T-cell (primary cell): Measurements from ENCODE around the gene FAM162A. TPM values are rescaled to one million over a fixed set of nuclear protein-coding genes. Genes with fewer than 3 reads are reported as not detected.

Experiments used
- ATAC-seq, 4 experiments: fragments of 200-7000 bp in 3 of 4; fragments of 150-1000 bp in 1 of 4; cut with Tn5 transposase; replicated peaks in 1 of 4; 1 replicate in 3 of 4; 2 replicates in 1 of 4; pipeline ENCODE4 v1.10.0; 2021; ENCODE audit warnings: moderate library complexity in 3 of 4, mild to moderate bottlenecking in 2 of 4, moderate number of reproducible peaks in 1 of 4
- CTCF ChIA-PET, 2 donors: fragments of 300-600 bp; sonication (Branson Sonifier 250); formaldehyde crosslinking; loops; one replicate each; lab custom pipeline; 2022; ENCODE audit warnings: antibody characterized with exemption in 2 of 2; lab: Charles Lee
- POLR2A ChIA-PET, 2 donors: fragments of 300-600 bp; sonication (Branson Sonifier 250); formaldehyde crosslinking; loops; one replicate each; lab custom pipeline; 2022; ENCODE audit warnings: antibody characterized with exemption in 2 of 2; lab: Charles Lee
- DNase-seq, 35 experiments: peaks; one replicate each; pipeline versions ENCODE4 v3.0.0 to v3.0.0-alpha.2; 2013 to 2023
- H3K27ac ChIP-seq: one replicate; pipeline ENCODE4 v1.5.1; 2013; ENCODE audit warnings: low read length
- H3K27me3 ChIP-seq, 2 experiments: replicated peaks in 1 of 2; 1 replicate in 1 of 2; 2 replicates in 1 of 2; pipeline versions ENCODE4 v1.6.1 to v1.7.0; 2013; ENCODE audit warnings: low read length in 1 of 2, mixed read lengths in 1 of 2; ENCODE audit not compliant: control insufficient read depth in 2 of 2, insufficient read depth in 2 of 2; ENCODE audit errors: extremely low read depth in 1 of 2
- H3K36me3 ChIP-seq, 2 donors: 1 replicate in 1 of 2; 2 replicates in 1 of 2; pipeline versions ENCODE4 v1.6.1 to v1.7.0; 2013; ENCODE audit warnings: low read length in 1 of 2; ENCODE audit not compliant: control insufficient read depth in 2 of 2, insufficient read depth in 1 of 2; ENCODE audit errors: extremely low read depth in 1 of 2
- H3K4me1 ChIP-seq, 2 experiments: 1 replicate in 1 of 2; 2 replicates in 1 of 2; pipeline versions ENCODE4 v1.6.1 to v1.7.0; 2013; ENCODE audit warnings: low read length in 2 of 2, mixed read lengths in 1 of 2; ENCODE audit not compliant: insufficient read depth in 2 of 2, control insufficient read depth in 1 of 2; ENCODE audit errors: extremely low read depth in 1 of 2
- H3K4me3 ChIP-seq, 2 donors: 1 replicate in 1 of 2; 2 replicates in 1 of 2; pipeline versions ENCODE4 v1.5.1 to v1.7.0; 2013; ENCODE audit warnings: mild to moderate bottlenecking in 2 of 2, low read length in 1 of 2, moderate library complexity in 1 of 2; ENCODE audit not compliant: control insufficient read depth in 1 of 2; ENCODE audit errors: extremely low read depth in 1 of 2
- H3K9me3 ChIP-seq: 2 replicates; pipeline ENCODE4 v1.7.0; 2013
- H3K27ac Mint-ChIP-seq, 2 donors: one replicate each; pipeline ENCODE4 v1.8.0; 2020 to 2021; ENCODE audit warnings: mild to moderate bottlenecking in 2 of 2, mixed read lengths in 2 of 2
- H3K27me3 Mint-ChIP-seq, 2 donors: one replicate each; pipeline ENCODE4 v1.8.0; 2021 to 2022; ENCODE audit warnings: mixed read lengths in 2 of 2
- H3K36me3 Mint-ChIP-seq: one replicate; pipeline ENCODE4 v1.8.0; 2021; ENCODE audit warnings: mixed read lengths
- H3K4me1 Mint-ChIP-seq, 3 donors: one replicate each; pipeline ENCODE4 v1.8.0; 2020 to 2022; ENCODE audit warnings: mixed read lengths in 3 of 3, mild to moderate bottlenecking in 1 of 3
- H3K4me3 Mint-ChIP-seq, 3 donors: one replicate each; pipeline ENCODE4 v1.8.0; 2020 to 2022; ENCODE audit warnings: mild to moderate bottlenecking in 3 of 3, mixed read lengths in 3 of 3, moderate library complexity in 3 of 3
- H3K9me3 Mint-ChIP-seq, 3 donors: one replicate each; pipeline ENCODE4 v1.8.0; 2020 to 2022; ENCODE audit warnings: mixed read lengths in 3 of 3
- WGBS: methylation state at CpG from one replicate; pipeline ENCODE4 v1.1.5; 2013; ENCODE audit warnings: missing lambda C conversion rate; ENCODE audit not compliant: insufficient coverage; 5-methylcytosine and 5-hydroxymethylcytosine counted together
- total RNA-seq, 35 experiments: library from RNA in 6 of 35; stranded (reverse) in 6 of 35; fragments of 120-200 nt in 1 of 35; gene quantifications; one replicate each; pipeline versions ENCODE4 v1.2.1 to v1.2.4 and lab custom pipeline; 2013 to 2026

Gene FAM162A
- total RNA-seq, 5 donors from 2014 or later (not counting 1 experiment from before 2014, with no cell fraction given): 26.6 to 29.6 (median 28.1) TPM

DNA sequence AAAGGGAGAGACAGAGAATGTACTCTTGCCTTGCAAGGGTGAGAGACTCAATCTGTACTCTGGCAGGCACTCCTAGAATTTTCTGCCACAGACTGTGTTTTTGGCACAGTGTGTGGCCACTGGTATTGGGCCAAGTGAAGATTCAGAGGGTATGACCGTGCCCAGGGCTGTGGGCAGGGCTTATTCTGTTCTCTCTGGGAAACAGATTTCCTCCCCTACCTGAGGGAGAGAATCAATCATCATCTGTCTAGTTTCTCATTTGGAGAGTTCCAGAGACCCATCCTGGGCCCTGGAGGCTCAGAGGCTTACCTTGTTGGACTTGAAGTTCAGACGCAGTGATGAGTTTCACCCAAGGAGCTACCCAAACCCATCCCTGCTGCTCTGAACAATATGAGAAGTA, 30.8 kb upstream of the FAM162A start:
- H3K36me3 ChIP-seq: peaks cover 0 to 3% of the 10 kb centered on the region in 2 donors
- WGBS: no CpG with 5 or more reads among the region's 2 CpGs
- Mint-ChIP-seq H3K27me3 (no peaks in the 10 kb centered on the region), H3K36me3 (peaks cover 7% of the 10 kb centered on the region), H3K27ac (no peak overlapping the region), H3K4me3 (no peak overlapping the region), H3K9me3 (no peaks in the 10 kb centered on the region), H3K4me1 (no peaks in the 10 kb centered on the region)
- no peaks in the 10 kb centered on the region for H3K9me3 ChIP-seq
- no peaks in the 10 kb centered on the region for H3K4me1 ChIP-seq
- CTCF ChIA-PET: no interaction called here
- H3K27ac ChIP-seq: no peak overlapping the region
- POLR2A ChIA-PET: interaction anchor here in 1 of 2 donors (0.5 kb wide), 1 partner anchor 892 kb away, joined by 4 read pairs; no protein-coding TSS in a partner anchor
- DNase-seq: no peak
- no peak overlapping the region for H3K4me3 ChIP-seq
- H3K27me3 ChIP-seq: peaks cover 0 to 5% of the 10 kb centered on the region in 2 experiments
- ATAC-seq: no peak

- H3K27me3 ChIP-seq: no peaks in the 10 kb centered on the region
- no peak overlapping the region for H3K4me3 ChIP-seq
- ATAC-seq (no peak), DNase-seq (no peak)
- CTCF ChIA-PET: no interaction called here
- Mint-ChIP-seq H3K4me3 (no peak overlapping the region), H3K27me3 (no peaks in the 10 kb centered on the region), H3K4me1 (no peaks in the 10 kb centered on the region), H3K9me3 (no peaks in the 10 kb centered on the region), H3K27ac (no peak overlapping the region), H3K36me3 (peaks cover 14% of the 10 kb centered on the region)
- H3K4me1 ChIP-seq: no peaks in the 10 kb centered on the region
- no peaks in the 10 kb centered on the region for H3K9me3 ChIP-seq
- POLR2A ChIA-PET: interaction anchor here in 1 of 2 donors (0.5 kb wide), 1 partner anchor 893 kb away, joined by 4 read pairs; no protein-coding TSS in a partner anchor
- peaks cover 0 to 3% of the 10 kb centered on the region in 2 donors for H3K36me3 ChIP-seq
- WGBS: no CpG with 5 or more reads among the region's 1 CpG
- no peak overlapping the region for H3K27ac ChIP-seq
These were observed 30.0 kb upstream of the FAM162A start for GRCh38 chr3:122353893-122354401.

DNA sequence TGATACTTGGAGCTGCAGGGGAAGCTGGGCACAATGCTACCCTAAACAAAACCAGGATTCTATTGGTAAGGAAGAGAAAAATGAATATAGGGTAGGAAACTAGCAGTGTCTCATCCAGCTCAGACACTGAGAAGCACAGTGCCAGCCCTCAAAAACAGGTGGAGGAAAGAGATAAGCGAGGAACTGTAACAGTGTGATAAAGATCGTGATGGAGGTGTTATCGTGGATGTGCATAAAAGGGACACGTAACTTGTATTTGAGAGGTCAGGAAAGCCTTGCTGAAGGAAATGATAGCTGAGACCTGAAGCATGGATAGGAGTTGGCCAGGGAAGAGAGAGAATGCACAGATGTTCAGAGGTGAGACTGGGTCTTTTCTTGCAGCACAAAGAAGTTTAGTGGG, 28.4 kb upstream of the FAM162A start:
- ChIA-PET CTCF (interaction anchor here in 1 of 2 donors (1.9 kb wide), 1 partner anchor 255 kb away, joined by 8 read pairs; no protein-coding TSS in a partner anchor), POLR2A (no interaction called here)
- Mint-ChIP-seq H3K9me3 (no peaks in the 10 kb centered on the region), H3K27me3 (no peaks in the 10 kb centered on the region), H3K4me1 (no peaks in the 10 kb centered on the region), H3K4me3 (no peak overlapping the region), H3K27ac (no peak overlapping the region), H3K36me3 (peaks cover 17% of the 10 kb centered on the region)
- WGBS: 34% methylated on average over 4 of the region's 4 CpGs
- DNase-seq (no peak), ATAC-seq (no peak)
- no peaks in the 10 kb centered on the region for H3K4me1 ChIP-seq
- no peaks in the 10 kb centered on the region for H3K9me3 ChIP-seq
- H3K36me3 ChIP-seq: peaks cover 0 to 3% of the 10 kb centered on the region in 2 donors
- no peaks in the 10 kb centered on the region for H3K27me3 ChIP-seq
- H3K4me3 ChIP-seq: no peak overlapping the region
- no peak overlapping the region for H3K27ac ChIP-seq

GRCh38 chr3:122356402-122356801, 27.6 kb upstream of the FAM162A start:
- no peaks in the 10 kb centered on the region for H3K9me3 Mint-ChIP-seq
- CTCF ChIA-PET: interaction anchor here in 1 of 2 donors (1.9 kb wide), 1 partner anchor 255 kb away, joined by 8 read pairs; no protein-coding TSS in a partner anchor
- no peak for ATAC-seq

DNA sequence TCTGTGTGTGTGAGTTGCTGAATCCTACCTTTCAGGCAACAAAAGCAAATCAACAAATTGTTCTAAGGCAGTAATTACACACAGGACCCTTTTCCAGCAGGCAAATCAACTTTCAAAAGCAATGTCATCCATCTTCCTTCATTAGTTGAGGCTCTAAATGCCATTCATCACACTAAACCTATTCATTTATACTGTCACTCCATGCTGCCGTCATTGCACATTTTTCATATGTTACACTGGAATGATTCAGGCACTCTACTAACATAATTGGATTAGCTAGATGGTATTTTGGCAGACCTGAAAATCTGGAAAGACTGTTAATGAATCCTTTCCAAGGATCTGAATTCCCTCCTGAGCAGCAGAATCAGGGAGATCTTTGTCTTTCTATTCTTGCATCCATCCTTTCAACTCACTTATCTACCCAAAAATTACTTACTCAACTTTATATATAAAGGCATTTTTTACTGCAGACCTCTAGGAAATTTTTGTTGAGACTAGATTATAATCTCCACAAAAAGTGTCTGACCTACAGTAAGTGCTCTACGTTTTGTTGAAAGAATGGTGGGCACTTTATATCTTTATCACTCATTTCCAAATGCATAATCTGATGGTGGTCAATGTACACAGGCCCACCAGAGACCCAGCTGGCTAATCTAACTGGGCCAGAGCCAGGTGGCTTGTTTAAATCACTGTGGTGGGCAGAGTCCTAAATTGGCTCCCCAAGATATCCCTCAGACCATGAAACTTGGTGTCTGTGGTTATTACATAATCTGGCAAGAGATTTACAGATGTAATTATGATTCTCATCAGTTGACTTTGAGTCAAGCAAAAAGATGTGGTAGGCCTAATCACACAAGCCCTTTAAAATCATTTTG, 25.9 kb upstream of the FAM162A start:
- Mint-ChIP-seq H3K4me3 (no peak overlapping the region), H3K4me1 (no peaks in the 10 kb centered on the region), H3K27ac (no peak overlapping the region), H3K9me3 (no peaks in the 10 kb centered on the region), H3K36me3 (peaks cover 22% of the 10 kb centered on the region), H3K27me3 (no peaks in the 10 kb centered on the region)
- WGBS: no CpG with 5 or more reads among the region's 2 CpGs
- DNase-seq (no peak), ATAC-seq (no peak)
- no peaks in the 10 kb centered on the region for H3K4me1 ChIP-seq
- CTCF ChIA-PET: interaction anchor here (0.5 to 1.3 kb wide), 2 partner anchors 256 to 804 kb away, joined by 3 to 4 read pairs; no protein-coding TSS in a partner anchor
- H3K27me3 ChIP-seq: no peaks in the 10 kb centered on the region
- no peaks in the 10 kb centered on the region for H3K9me3 ChIP-seq
- H3K4me3 ChIP-seq: no peak overlapping the region
- POLR2A ChIA-PET: no interaction called here
- peaks cover 0 to 21% of the 10 kb centered on the region in 2 donors for H3K36me3 ChIP-seq
- no peak overlapping the region for H3K27ac ChIP-seq

More at GRCh38 chr3:122356402-122356801, 27.6 kb upstream of the FAM162A start:
- Histone ChIP-seq H3K36me3 (peaks cover 0 to 8% of the 10 kb centered on the region in 2 donors), H3K4me3 (no peak overlapping the region), H3K27me3 (no peaks in the 10 kb centered on the region), H3K4me1 (no peaks in the 10 kb centered on the region), H3K27ac (no peak overlapping the region), H3K9me3 (no peaks in the 10 kb centered on the region)
- no CpG with 5 or more reads among the region's 4 CpGs for WGBS
- Mint-ChIP-seq H3K4me1 (no peaks in the 10 kb centered on the region), H3K27ac (no peak overlapping the region), H3K36me3 (peaks cover 17% of the 10 kb centered on the region), H3K4me3 (no peak overlapping the region), H3K27me3 (no peaks in the 10 kb centered on the region)
- DNase-seq: peak in 16 of 35 experiments; percentile 2 to 46 (median 8)
- POLR2A ChIA-PET: no interaction called here

GRCh38 chr3:122358703-122359032, 25.3 kb upstream of the FAM162A start:
- no peaks in the 10 kb centered on the region for H3K27me3 Mint-ChIP-seq
- Histone ChIP-seq H3K4me3 (no peak overlapping the region), H3K4me1 (no peaks in the 10 kb centered on the region), H3K36me3 (peaks cover 0 to 26% of the 10 kb centered on the region in 2 donors), H3K27me3 (no peaks in the 10 kb centered on the region), H3K27ac (no peak overlapping the region), H3K9me3 (no peaks in the 10 kb centered on the region)
- 95% methylated on average over 2 of the region's 2 CpGs for WGBS
- DNase-seq: no peak
- no peak overlapping the region for H3K4me3 Mint-ChIP-seq
- H3K27ac Mint-ChIP-seq: no peak overlapping the region
- CTCF ChIA-PET: interaction anchor here in 1 of 2 donors (0.6 to 1.3 kb wide), 2 partner anchors 163 to 257 kb away, joined by 3 to 5 read pairs; no protein-coding TSS in a partner anchor
- H3K4me1 Mint-ChIP-seq: no peaks in the 10 kb centered on the region
- POLR2A ChIA-PET: no interaction called here
- no peak for ATAC-seq
- H3K36me3 Mint-ChIP-seq: peaks cover 28% of the 10 kb centered on the region
- no peaks in the 10 kb centered on the region for H3K9me3 Mint-ChIP-seq
